Measurements from ENCODE around the gene PAX7. TPM values are rescaled to one million over a fixed set of nuclear protein-coding genes. Genes with fewer than 3 reads are reported as not detected.

Gene PAX7
- total RNA-seq, 3 donors from 2014 or later (not counting 1 experiment from before 2014, with no cell fraction given) = not detected

- Histone ChIP-seq H3K27me3 (ENCODE audit: control insufficient read depth, insufficient read depth, low read length) (peaks cover 24% of the 10 kb centered on the region), H3K36me3 (ENCODE audit: control insufficient read depth, insufficient read depth, low read length) (no peaks in the 10 kb centered on the region), H3K4me1 (ENCODE audit: control insufficient read depth, insufficient read depth, low read length) (no peaks in the 10 kb centered on the region), H3K27ac (ENCODE audit: low read length) (no peak overlapping the region), H3K9me3 (ENCODE audit: control insufficient read depth, insufficient read depth, low read length) (no peaks in the 10 kb centered on the region), H3K4me3 (ENCODE audit: low read length) (no peak overlapping the region)
- no peak for DNase-seq
- Mint-ChIP-seq H3K36me3 (no peaks in the 10 kb centered on the region), H3K4me3 (no peak overlapping the region), H3K9me3 (no peaks in the 10 kb centered on the region), H3K27me3 (ENCODE audit: low read depth in 2 of 2) (peaks cover 55 to 84% of the 10 kb centered on the region in 2 donors), H3K4me1 (peaks cover 0 to 7% of the 10 kb centered on the region in 2 donors), H3K27ac (no peak overlapping the region)
- ATAC-seq = no peak
- WGBS (ENCODE audit: insufficient coverage) = 33% methylated on average over 12 of the region's 13 CpGs
- intact Hi-C loops (cut with micrococcal nuclease) = no loop called here
- TF ChIP-seq CTCF (IDR thresholded peaks at IDR 0.05) = no peak
Measured at GRCh38 chr1:18653916-18654315, 23.3 kb downstream of the PAX7 start.

GRCh38 chr1:18654599-18654998, 24.0 kb downstream of the PAX7 start:
- no peak overlapping the region for H3K27ac ChIP-seq (ENCODE audit: low read length)
- H3K36me3 Mint-ChIP-seq = no peaks in the 10 kb centered on the region
- H3K4me3 ChIP-seq (ENCODE audit: low read length) = no peak overlapping the region
- H3K9me3 Mint-ChIP-seq = no peaks in the 10 kb centered on the region
- H3K9me3 ChIP-seq (ENCODE audit: control insufficient read depth, insufficient read depth, low read length) = no peaks in the 10 kb centered on the region
- 89% methylated on average over 5 of the region's 5 CpGs for WGBS (ENCODE audit: insufficient coverage)
- no peak overlapping the region for H3K27ac Mint-ChIP-seq
- H3K36me3 ChIP-seq (ENCODE audit: control insufficient read depth, insufficient read depth, low read length) = no peaks in the 10 kb centered on the region
- peaks cover 19% of the 10 kb centered on the region for H3K27me3 ChIP-seq (ENCODE audit: control insufficient read depth, insufficient read depth, low read length)
- ATAC-seq (no peak), DNase-seq (no peak)
- no peaks in the 10 kb centered on the region for H3K4me1 ChIP-seq (ENCODE audit: control insufficient read depth, insufficient read depth, low read length)
- peaks cover 50 to 80% of the 10 kb centered on the region in 2 donors for H3K27me3 Mint-ChIP-seq (ENCODE audit: low read depth in 2 of 2)
- H3K4me3 Mint-ChIP-seq = no peak overlapping the region
- no peak for TF ChIP-seq CTCF (IDR thresholded peaks at IDR 0.05)
- peaks cover 0 to 7% of the 10 kb centered on the region in 2 donors for H3K4me1 Mint-ChIP-seq
- intact Hi-C loops (cut with micrococcal nuclease) = no loop called here

- Mint-ChIP-seq H3K27ac (no peak overlapping the region), H3K36me3 (no peaks in the 10 kb centered on the region), H3K4me1 (peaks cover 0 to 7% of the 10 kb centered on the region in 2 donors), H3K9me3 (no peaks in the 10 kb centered on the region), H3K4me3 (no peak overlapping the region), H3K27me3 (ENCODE audit: low read depth in 2 of 2) (peaks cover 45 to 55% of the 10 kb centered on the region in 2 donors)
- Histone ChIP-seq H3K27me3 (ENCODE audit: control insufficient read depth, insufficient read depth, low read length) (peaks cover 10% of the 10 kb centered on the region), H3K4me3 (ENCODE audit: low read length) (no peak overlapping the region), H3K27ac (ENCODE audit: low read length) (no peak overlapping the region), H3K36me3 (ENCODE audit: control insufficient read depth, insufficient read depth, low read length) (no peaks in the 10 kb centered on the region), H3K4me1 (ENCODE audit: control insufficient read depth, insufficient read depth, low read length) (no peaks in the 10 kb centered on the region), H3K9me3 (ENCODE audit: control insufficient read depth, insufficient read depth, low read length) (no peaks in the 10 kb centered on the region)
- 58% methylated on average over 11 of the region's 17 CpGs for WGBS (ENCODE audit: insufficient coverage)
- intact Hi-C loops (cut with micrococcal nuclease) = no loop called here
- TF ChIP-seq CTCF (IDR thresholded peaks at IDR 0.05) = no peak
- DNase-seq = no peak
- ATAC-seq = no peak
Measured at GRCh38 chr1:18657506-18658201, 27.0 kb downstream of the PAX7 start.

- TF ChIP-seq CTCF (IDR thresholded peaks at IDR 0.05) = no peak
- Histone ChIP-seq H3K27me3 (ENCODE audit: control insufficient read depth, insufficient read depth, low read length) (peaks cover 5% of the 10 kb centered on the region), H3K4me1 (ENCODE audit: control insufficient read depth, insufficient read depth, low read length) (no peaks in the 10 kb centered on the region), H3K27ac (ENCODE audit: low read length) (no peak overlapping the region), H3K36me3 (ENCODE audit: control insufficient read depth, insufficient read depth, low read length) (no peaks in the 10 kb centered on the region), H3K9me3 (ENCODE audit: control insufficient read depth, insufficient read depth, low read length) (no peaks in the 10 kb centered on the region), H3K4me3 (ENCODE audit: low read length) (no peak overlapping the region)
- H3K4me3 Mint-ChIP-seq = no peak overlapping the region
- intact Hi-C loops (cut with micrococcal nuclease) = no loop called here
- no peak for DNase-seq
- H3K4me1 Mint-ChIP-seq = no peaks in the 10 kb centered on the region
- no peaks in the 10 kb centered on the region for H3K9me3 Mint-ChIP-seq
- no peaks in the 10 kb centered on the region for H3K36me3 Mint-ChIP-seq
- ATAC-seq = no peak
- 73% methylated on average over 1 of the region's 1 CpG for WGBS (ENCODE audit: insufficient coverage)
- H3K27ac Mint-ChIP-seq = no peak overlapping the region
- H3K27me3 Mint-ChIP-seq (ENCODE audit: low read depth in 2 of 2) = peaks cover 36 to 43% of the 10 kb centered on the region in 2 donors
Measured at GRCh38 chr1:18658831-18659230, 28.2 kb downstream of the PAX7 start.
